ENCODE measurements around the gene CD34. TPM values are rescaled to one million over a fixed set of nuclear protein-coding genes. Genes with fewer than 3 reads are reported as not detected.
A peak's percentile ranks its signal among the peaks of the same experiment; 100 is the strongest.

The CD34 gene
- total RNA-seq, 1 experiment from 2014 or later: 0.04 TPM

DNA sequence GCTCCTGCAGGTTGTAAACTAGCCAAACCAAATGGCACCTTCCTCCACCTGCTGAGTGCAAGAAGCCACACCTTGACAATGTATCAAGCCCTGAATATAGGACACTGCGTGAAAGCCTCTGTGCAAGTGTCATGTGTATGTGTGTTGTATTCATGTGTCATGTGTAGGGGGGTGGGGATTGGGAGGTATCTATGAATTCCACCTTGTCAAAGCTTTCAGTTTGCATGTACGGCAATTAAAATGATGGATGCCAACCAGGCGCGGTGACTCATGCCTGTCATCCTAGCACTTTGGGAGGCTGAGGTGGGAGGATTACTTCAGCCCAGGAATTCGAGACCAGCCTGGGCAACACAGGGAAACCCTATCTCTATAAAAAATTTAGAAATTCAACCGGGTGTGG, 19.8 kb downstream of the CD34 start:
- Histone ChIP-seq H3K9me2 (replicated peaks; ENCODE audit: insufficient read depth, low read length) (no peaks in the 10 kb centered on the region), H3K79me2 (ENCODE audit: low read length) (no peaks in the 10 kb centered on the region), H3K4me3 (ENCODE audit: low read length) (no peak overlapping the region), H2AFZ (ENCODE audit: low read length) (no peak overlapping the region), H3K9me3 (ENCODE audit: low read length) (no peaks in the 10 kb centered on the region), H3K27ac (ENCODE audit: low read length) (no peak overlapping the region), H3K4me2 (ENCODE audit: low read depth, low read length, poor library complexity, severe bottlenecking) (no peak overlapping the region), H4K20me1 (ENCODE audit: insufficient read depth, low read depth, low read length) (no peaks in the 10 kb centered on the region), H3K9ac (ENCODE audit: low read length) (no peak overlapping the region), H3K27me3 (ENCODE audit: low read length) (no peaks in the 10 kb centered on the region), H3K4me1 (ENCODE audit: low read length) (peaks cover 6% of the 10 kb centered on the region), H3K36me3 (ENCODE audit: insufficient read depth, low read length) (no peaks in the 10 kb centered on the region)
- no peak for DNase-seq

- no peaks in the 10 kb centered on the region for H4K20me1 ChIP-seq (ENCODE audit: insufficient read depth, low read depth, low read length)
- H3K4me2 ChIP-seq (ENCODE audit: low read depth, low read length, poor library complexity, severe bottlenecking): no peak overlapping the region
- H3K4me1 ChIP-seq (ENCODE audit: low read length): peaks cover 6% of the 10 kb centered on the region
- no peak overlapping the region for H3K9ac ChIP-seq (ENCODE audit: low read length)
- no peaks in the 10 kb centered on the region for H3K79me2 ChIP-seq (ENCODE audit: low read length)
- H3K9me3 ChIP-seq (ENCODE audit: low read length): no peaks in the 10 kb centered on the region
- H3K36me3 ChIP-seq (ENCODE audit: insufficient read depth, low read length): no peaks in the 10 kb centered on the region
- peak overlapping the region; percentile 5; the same call in 1 of the 2 replicates for H2AFZ ChIP-seq (ENCODE audit: low read length)
- H3K27me3 ChIP-seq (ENCODE audit: low read length): no peaks in the 10 kb centered on the region
- DNase-seq: no peak
- H3K9me2 ChIP-seq (replicated peaks; ENCODE audit: insufficient read depth, low read length): no peaks in the 10 kb centered on the region
- no peak overlapping the region for H3K27ac ChIP-seq (ENCODE audit: low read length)
- no peak overlapping the region for H3K4me3 ChIP-seq (ENCODE audit: low read length)
These were observed 20.7 kb downstream of the CD34 start for GRCh38 chr1:207890136-207890738.

- no peak overlapping the region for H3K4me2 ChIP-seq (ENCODE audit: low read depth, low read length, poor library complexity, severe bottlenecking)
- H3K4me3 ChIP-seq (ENCODE audit: low read length): no peak overlapping the region
- peaks cover 7% of the 10 kb centered on the region for H3K4me1 ChIP-seq (ENCODE audit: low read length)
- no peak overlapping the region for H3K27ac ChIP-seq (ENCODE audit: low read length)
- DNase-seq: no peak
- no peaks in the 10 kb centered on the region for H3K27me3 ChIP-seq (ENCODE audit: low read length)
- no peaks in the 10 kb centered on the region for H3K9me3 ChIP-seq (ENCODE audit: low read length)
- H4K20me1 ChIP-seq (ENCODE audit: insufficient read depth, low read depth, low read length): no peaks in the 10 kb centered on the region
- H3K36me3 ChIP-seq (ENCODE audit: insufficient read depth, low read length): no peaks in the 10 kb centered on the region
- no peaks in the 10 kb centered on the region for H3K79me2 ChIP-seq (ENCODE audit: low read length)
- H3K9me2 ChIP-seq (replicated peaks; ENCODE audit: insufficient read depth, low read length): no peaks in the 10 kb centered on the region
- no peak overlapping the region for H2AFZ ChIP-seq (ENCODE audit: low read length)
- H3K9ac ChIP-seq (ENCODE audit: low read length): no peak overlapping the region
These were observed 22.3 kb downstream of the CD34 start for GRCh38 chr1:207888652-207889051.

GRCh38 chr1:207887542-207888201, 23.3 kb downstream of the CD34 start:
- Histone ChIP-seq H3K9ac (ENCODE audit: low read length) (no peak overlapping the region), H3K27me3 (ENCODE audit: low read length) (no peaks in the 10 kb centered on the region), H2AFZ (ENCODE audit: low read length) (no peak overlapping the region), H3K36me3 (ENCODE audit: insufficient read depth, low read length) (no peaks in the 10 kb centered on the region), H3K4me1 (ENCODE audit: low read length) (peaks cover 13% of the 10 kb centered on the region), H3K4me2 (ENCODE audit: low read depth, low read length, poor library complexity, severe bottlenecking) (no peak overlapping the region), H3K79me2 (ENCODE audit: low read length) (no peaks in the 10 kb centered on the region), H3K9me3 (ENCODE audit: low read length) (no peaks in the 10 kb centered on the region), H4K20me1 (ENCODE audit: insufficient read depth, low read depth, low read length) (no peaks in the 10 kb centered on the region), H3K9me2 (replicated peaks; ENCODE audit: insufficient read depth, low read length) (no peaks in the 10 kb centered on the region), H3K27ac (ENCODE audit: low read length) (no peak overlapping the region), H3K4me3 (ENCODE audit: low read length) (no peak overlapping the region)
- no peak for DNase-seq

DNA sequence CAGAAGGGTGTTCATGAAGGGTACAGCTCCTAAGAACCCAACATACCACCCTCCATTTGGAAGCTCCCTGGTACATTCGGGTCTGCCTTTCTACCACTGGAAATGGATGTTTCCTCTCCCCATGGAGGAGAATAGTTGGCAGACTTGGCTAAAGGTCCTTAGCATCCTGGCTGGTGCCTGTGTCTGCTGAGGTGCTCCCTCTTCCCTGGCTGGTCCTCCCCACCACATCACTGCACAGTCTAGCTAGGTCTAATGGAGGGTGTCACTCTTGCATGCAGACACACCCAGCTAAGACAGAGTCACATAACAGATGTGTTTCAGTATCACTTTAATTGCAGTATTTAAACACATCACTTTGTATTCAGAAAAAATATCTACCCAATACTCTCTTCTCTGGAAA, 24.7 kb downstream of the CD34 start:
- Histone ChIP-seq H2AFZ (ENCODE audit: low read length) (no peak overlapping the region), H3K4me2 (ENCODE audit: low read depth, low read length, poor library complexity, severe bottlenecking) (no peak overlapping the region), H3K36me3 (ENCODE audit: insufficient read depth, low read length) (no peaks in the 10 kb centered on the region), H3K4me1 (ENCODE audit: low read length) (peaks cover 19% of the 10 kb centered on the region), H3K79me2 (ENCODE audit: low read length) (no peaks in the 10 kb centered on the region), H4K20me1 (ENCODE audit: insufficient read depth, low read depth, low read length) (no peaks in the 10 kb centered on the region), H3K27me3 (ENCODE audit: low read length) (0 out of 2 replicates have a peak, but pooled peaks cover 3% of the 10 kb centered on the region), H3K27ac (ENCODE audit: low read length) (no peak overlapping the region), H3K9ac (ENCODE audit: low read length) (no peak overlapping the region), H3K9me3 (ENCODE audit: low read length) (no peaks in the 10 kb centered on the region), H3K9me2 (replicated peaks; ENCODE audit: insufficient read depth, low read length) (no peaks in the 10 kb centered on the region), H3K4me3 (ENCODE audit: low read length) (no peak overlapping the region)
- DNase-seq: no peak

- peak; percentile 90 for DNase-seq
- Histone ChIP-seq H3K9ac (ENCODE audit: low read length) (no peak overlapping the region), H2AFZ (ENCODE audit: low read length) (peak overlapping the region; percentile 68; the same call in 1 of the 2 replicates), H3K9me2 (replicated peaks; ENCODE audit: insufficient read depth, low read length) (no peaks in the 10 kb centered on the region), H3K4me2 (ENCODE audit: low read depth, low read length, poor library complexity, severe bottlenecking) (no peak overlapping the region), H3K9me3 (ENCODE audit: low read length) (no peaks in the 10 kb centered on the region), H3K79me2 (ENCODE audit: low read length) (no peaks in the 10 kb centered on the region), H3K4me1 (ENCODE audit: low read length) (peaks cover 19% of the 10 kb centered on the region), H3K4me3 (ENCODE audit: low read length) (no peak overlapping the region), H3K27ac (ENCODE audit: low read length) (no peak overlapping the region), H3K36me3 (ENCODE audit: insufficient read depth, low read length) (no peaks in the 10 kb centered on the region), H4K20me1 (ENCODE audit: insufficient read depth, low read depth, low read length) (no peaks in the 10 kb centered on the region), H3K27me3 (ENCODE audit: low read length) (0 out of 2 replicates have a peak, but pooled peaks cover 3% of the 10 kb centered on the region)
These were observed 25.5 kb downstream of the CD34 start for GRCh38 chr1:207885129-207886032.

DNA sequence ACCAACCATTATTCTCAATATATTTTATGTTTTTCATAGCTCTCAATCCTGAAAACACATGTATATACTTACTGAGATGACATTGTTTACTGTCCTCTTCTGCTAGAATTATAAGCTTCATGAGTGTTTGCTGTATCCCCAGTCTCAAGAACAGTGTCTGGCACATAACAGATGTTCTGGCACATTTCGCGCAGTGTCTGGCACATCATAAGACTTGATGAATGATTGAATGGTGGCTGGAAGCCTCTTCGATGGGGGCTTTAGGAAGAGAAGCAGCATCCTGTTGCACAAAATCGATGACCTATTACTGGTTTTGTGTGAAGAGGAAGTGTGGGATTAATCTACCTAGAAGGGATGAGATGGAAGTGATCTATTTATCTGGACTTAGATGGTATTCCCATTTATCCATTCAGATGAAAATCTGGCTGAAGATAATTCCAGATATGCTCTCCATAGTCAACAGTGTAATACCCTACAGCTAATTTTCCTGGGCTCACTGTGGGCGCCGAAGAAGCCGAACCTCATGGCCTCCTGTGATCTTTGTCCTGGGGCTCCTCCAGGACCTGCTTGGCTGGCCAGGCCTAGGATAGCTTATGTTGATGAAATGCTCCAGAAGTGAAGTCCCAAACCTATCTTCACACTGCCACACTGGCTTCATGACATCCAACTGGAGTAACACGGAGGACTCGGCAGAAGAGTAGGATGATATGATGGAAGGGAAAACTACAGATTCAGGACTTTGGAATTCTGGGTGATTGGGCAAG, 26.5 kb downstream of the CD34 start:
- Histone ChIP-seq H4K20me1 (ENCODE audit: insufficient read depth, low read depth, low read length) (no peaks in the 10 kb centered on the region), H3K9me2 (replicated peaks; ENCODE audit: insufficient read depth, low read length) (no peaks in the 10 kb centered on the region), H2AFZ (ENCODE audit: low read length) (peak overlapping the region; percentile 68; the same call in 1 of the 2 replicates), H3K9ac (ENCODE audit: low read length) (no peak overlapping the region), H3K36me3 (ENCODE audit: insufficient read depth, low read length) (no peaks in the 10 kb centered on the region), H3K4me2 (ENCODE audit: low read depth, low read length, poor library complexity, severe bottlenecking) (no peak overlapping the region), H3K4me3 (ENCODE audit: low read length) (no peak overlapping the region), H3K79me2 (ENCODE audit: low read length) (no peaks in the 10 kb centered on the region), H3K4me1 (ENCODE audit: low read length) (peaks cover 19% of the 10 kb centered on the region), H3K27me3 (ENCODE audit: low read length) (0 out of 2 replicates have a peak, but pooled peaks cover 3% of the 10 kb centered on the region), H3K9me3 (ENCODE audit: low read length) (no peaks in the 10 kb centered on the region), H3K27ac (ENCODE audit: low read length) (no peak overlapping the region)
- DNase-seq: no peak

Measured in Karpas-422 (cell line).